ENCODE measurements around the gene SALL4. TPM values are rescaled to one million over a fixed set of nuclear protein-coding genes. Genes with fewer than 3 reads are reported as not detected.

Gene SALL4
- under 1 TPM; 0.13 to 0.35 TPM for total RNA-seq

GRCh38 chr20:51802170-51802751 lies at the start of gene SALL4:
Gene SALL4 (minus strand): TSS chr20:51802521. CDS start chr20:51802408, 113 bp downstream.
- no peak for DNase-seq
- H3K4me3 ChIP-seq, result peak within 1 kb of the TSS; percentile 24
- H3K4me1 ChIP-seq, result peaks cover 6% of the 10 kb centered on the region
- no peak within 1 kb of the TSS for H3K27ac ChIP-seq
- H3K9me3 ChIP-seq, result no peaks in the 10 kb centered on the region
- H3K9ac ChIP-seq (ENCODE audit: low read depth in 2 of 2, low read length in 2 of 2), result peak within 1 kb of the TSS in 1 of 2 donors; percentile 30
- TF ChIP-seq CTCF (IDR thresholded peaks at IDR 0.05), result no peak
- no peaks in the 10 kb centered on the region for H3K36me3 ChIP-seq
- intact Hi-C loops (cut with DNase I), result no loop called here
- peaks cover 27% of the 10 kb centered on the region for H3K27me3 ChIP-seq

- Histone ChIP-seq H3K9ac (ENCODE audit: low read depth in 2 of 2, low read length in 2 of 2) (no peak overlapping the region), H3K27ac (no peak overlapping the region), H3K4me1 (no peaks in the 10 kb centered on the region), H3K4me3 (no peak overlapping the region), H3K27me3 (no peaks in the 10 kb centered on the region), H3K9me3 (no peaks in the 10 kb centered on the region), H3K36me3 (no peaks in the 10 kb centered on the region)
- intact Hi-C loops (cut with DNase I), result no loop called here
- TF ChIP-seq CTCF (IDR thresholded peaks at IDR 0.05), result no peak
- no peak for DNase-seq
Observed at GRCh38 chr20:51848346-51848745, 46.0 kb upstream of the SALL4 start.

- H3K36me3 ChIP-seq, result no peaks in the 10 kb centered on the region
- intact Hi-C loops (cut with DNase I), result no loop called here
- no peak for TF ChIP-seq CTCF (IDR thresholded peaks at IDR 0.05)
- no peaks in the 10 kb centered on the region for H3K9me3 ChIP-seq
- DNase-seq, result no peak
- no peak overlapping the region for H3K9ac ChIP-seq (ENCODE audit: low read depth in 2 of 2, low read length in 2 of 2)
- H3K4me3 ChIP-seq, result no peak overlapping the region
- no peaks in the 10 kb centered on the region for H3K27me3 ChIP-seq
- no peaks in the 10 kb centered on the region for H3K4me1 ChIP-seq
- H3K27ac ChIP-seq, result no peak overlapping the region
Observed at GRCh38 chr20:51840865-51841264, 38.5 kb upstream of the SALL4 start.

- Histone ChIP-seq H3K4me3 (no peak overlapping the region), H3K9ac (ENCODE audit: low read depth in 2 of 2, low read length in 2 of 2) (no peak overlapping the region), H3K27me3 (no peaks in the 10 kb centered on the region), H3K9me3 (no peaks in the 10 kb centered on the region), H3K36me3 (no peaks in the 10 kb centered on the region), H3K27ac (no peak overlapping the region), H3K4me1 (no peaks in the 10 kb centered on the region)
- intact Hi-C loops (cut with DNase I), result no loop called here
- DNase-seq, result no peak
- TF ChIP-seq CTCF (IDR thresholded peaks at IDR 0.05), result no peak
Observed at GRCh38 chr20:51837876-51838420, 35.6 kb upstream of the SALL4 start.

GRCh38 chr20:51837436-51837835 lies 35.1 kb upstream of the SALL4 start:
- Histone ChIP-seq H3K27me3 (no peaks in the 10 kb centered on the region), H3K4me3 (no peak overlapping the region), H3K9ac (ENCODE audit: low read depth in 2 of 2, low read length in 2 of 2) (no peak overlapping the region), H3K36me3 (no peaks in the 10 kb centered on the region), H3K4me1 (no peaks in the 10 kb centered on the region), H3K9me3 (no peaks in the 10 kb centered on the region), H3K27ac (no peak overlapping the region)
- intact Hi-C loops (cut with DNase I), result no loop called here
- no peak for DNase-seq
- no peak for TF ChIP-seq CTCF (IDR thresholded peaks at IDR 0.05)

Measured in colonic mucosa (tissue), 4 donors.